Activated T-cell treated with anti-CD3 and anti-CD28 coated beads for 24 hours (primary cell): ENCODE measurements around the gene ZNF443.
A peak's percentile ranks its signal among the peaks of the same experiment; 100 is the strongest.
"Not testable (repeated sequence)": the region's sequence is repeated elsewhere in the genome, so short reads cannot be mapped to it uniquely, and the experiment has no call there.

ENCODE experiments used
- DNase-seq: peaks from one replicate; pipeline ENCODE4 v3.0.0-alpha.2; 2020; ENCODE audit warnings: low read depth

The ZNF443 gene

GRCh38 chr19:12417273-12417672 lies 23.5 kb downstream of the ZNF443 start:
- DNase-seq: not testable (repeated sequence)

GRCh38 chr19:12411893-12412292 lies 28.9 kb downstream of the ZNF443 start:
- DNase-seq: no peak

- peak; percentile 85 for DNase-seq
These were observed 40.0 kb downstream of the ZNF443 start, which contains the start of gene ZNF799 for GRCh38 chr19:12400633-12401502. ZNF799 (minus strand) TSS chr19:12401271; CDS start chr19:12401070, 201 bp downstream.

- peak; percentile 17 for DNase-seq
These were observed 40.8 kb downstream of the ZNF443 start for GRCh38 chr19:12399901-12400632.

GRCh38 chr19:12391148-12391547 lies 49.7 kb downstream of the ZNF443 start:
- not testable (repeated sequence) for DNase-seq

- not testable (repeated sequence) for DNase-seq
These were observed 54.5 kb downstream of the ZNF443 start for GRCh38 chr19:12386365-12386764.

- no peak for DNase-seq
These were observed 60.4 kb downstream of the ZNF443 start for GRCh38 chr19:12380444-12380737.

GRCh38 chr19:12379732-12380443 lies 60.9 kb downstream of the ZNF443 start:
- DNase-seq: no peak
